Upper lobe of right lung (tissue), 1 donor: ENCODE measurements around the gene BAG5. TPM values are rescaled to one million over a fixed set of nuclear protein-coding genes. Genes with fewer than 3 reads are reported as not detected.

Experiments
- ATAC-seq: fragments of 200-7000 bp; cut with Tn5 transposase; one replicate; pipeline ENCODE4 v1.9.1; 2020; ENCODE audit warnings: mild to moderate bottlenecking, moderate library complexity
- DNase-seq: peaks from one replicate; pipeline ENCODE4 v3.0.0-alpha.2; 2020
- H3K27ac ChIP-seq: fragments of 200-600 bp; one replicate; pipeline ENCODE4 v1.8.0; 2022
- H3K27me3 ChIP-seq: fragments of 200-600 bp; one replicate; pipeline ENCODE4 v1.8.0; 2022; ENCODE audit warnings: mild to moderate bottlenecking
- H3K36me3 ChIP-seq: fragments of 200-600 bp; one replicate; pipeline ENCODE4 v1.8.0; 2022
- H3K4me1 ChIP-seq: fragments of 200-600 bp; one replicate; pipeline ENCODE4 v1.8.0; 2022
- H3K4me3 ChIP-seq: fragments of 200-600 bp; one replicate; pipeline ENCODE4 v1.8.0; 2022; ENCODE audit warnings: mild to moderate bottlenecking
- H3K9me3 ChIP-seq: fragments of 200-600 bp; one replicate; pipeline ENCODE4 v1.8.0; 2022
- CTCF ChIP-seq: fragments of 200-600 bp; IDR thresholded peaks from one replicate; pipeline ENCODE4 v1.8.0; 2022; ENCODE audit warnings: antibody characterized with exemption
- intact Hi-C: fragments of 100-400 bp; cut with DNase I; formaldehyde crosslinking; loops from one replicate; pipeline ENCODE4 v1.11.0; 2022
- total RNA-seq: library from RNA; stranded (reverse); fragmentation: NEBNext Ultra II Directional; extraction: Animal tissue kit (Norgen Biotek cat#: 25700); gene quantifications from one replicate; pipeline ENCODE4 v1.2.1, GENCODE V29; 2021
- donor health status: DM: no; HTN: yes; CAD: no; lungs with severe emphysema.

BAG5 gene
- total RNA-seq, 1 donor from 2014 or later = 33.0 TPM

- DNase-seq (peak; percentile 94), ATAC-seq (peak; percentile 80)
- Histone ChIP-seq H3K9me3 (no peaks in the 10 kb centered on the region), H3K36me3 (no peaks in the 10 kb centered on the region), H3K27me3 (no peaks in the 10 kb centered on the region), H3K4me1 (peaks cover 51% of the 10 kb centered on the region), H3K27ac (peak overlapping the region; percentile 84), H3K4me3 (peak overlapping the region; percentile 69)
- peak; percentile 64 for TF ChIP-seq CTCF
- intact Hi-C loops = no loop called here
These were observed 41.6 kb downstream of the BAG5 start for GRCh38 chr14:103520657-103521437.

DNA sequence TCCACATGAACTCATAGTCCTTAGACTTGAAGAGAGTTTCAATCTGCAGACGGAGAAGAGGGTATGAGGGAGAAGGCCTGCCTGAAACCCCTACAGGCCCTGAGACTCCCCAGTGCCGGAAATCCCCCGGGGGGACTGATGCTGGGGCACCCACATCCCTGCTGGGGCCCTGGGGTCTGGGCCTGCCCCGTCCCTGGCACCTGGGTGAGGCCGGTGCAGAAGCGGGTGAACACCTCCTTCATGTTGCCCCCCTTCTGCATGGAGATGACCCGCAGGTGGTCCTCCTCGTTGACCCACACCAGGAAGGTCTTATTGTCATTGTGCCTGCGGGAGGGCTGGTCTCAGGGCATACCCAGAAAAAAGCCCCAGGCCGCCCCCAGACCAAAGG, 42.2 kb downstream of the BAG5 start:
- no peak for TF ChIP-seq CTCF
- Histone ChIP-seq H3K4me3 (peak overlapping the region; percentile 69), H3K36me3 (no peaks in the 10 kb centered on the region), H3K27ac (peak overlapping the region; percentile 84), H3K4me1 (peaks cover 51% of the 10 kb centered on the region), H3K9me3 (no peaks in the 10 kb centered on the region), H3K27me3 (no peaks in the 10 kb centered on the region)
- ATAC-seq (no peak), DNase-seq (no peak)
- intact Hi-C loops = no loop called here

DNA sequence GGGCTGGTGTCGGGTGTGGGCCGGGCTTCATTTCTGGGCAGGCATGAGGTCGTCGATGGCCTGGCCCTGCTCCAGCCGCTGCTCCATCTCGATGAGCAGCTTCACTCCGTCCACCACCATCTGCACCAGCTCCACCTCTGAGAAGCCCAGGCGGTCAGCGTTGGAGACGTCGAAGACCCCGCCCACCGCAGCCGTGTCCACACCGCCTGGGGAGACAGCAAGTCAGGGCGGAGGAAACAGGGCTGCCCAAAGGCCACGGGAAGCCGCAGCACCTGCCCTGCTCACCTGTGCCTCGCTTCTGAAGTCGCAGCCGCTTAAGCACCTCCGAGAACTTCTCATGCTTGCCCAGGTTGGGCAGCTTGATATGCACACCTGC, 42.6 kb downstream of the BAG5 start:
- intact Hi-C loops = no loop called here
- ATAC-seq = no peak
- peak; percentile 71 for DNase-seq
- peak overlapping the region; percentile 24 for H3K27ac ChIP-seq
- no peaks in the 10 kb centered on the region for H3K9me3 ChIP-seq
- no peaks in the 10 kb centered on the region for H3K27me3 ChIP-seq
- H3K4me1 ChIP-seq = peaks cover 51% of the 10 kb centered on the region
- no peak overlapping the region for H3K4me3 ChIP-seq
- TF ChIP-seq CTCF = no peak
- no peaks in the 10 kb centered on the region for H3K36me3 ChIP-seq

DNA sequence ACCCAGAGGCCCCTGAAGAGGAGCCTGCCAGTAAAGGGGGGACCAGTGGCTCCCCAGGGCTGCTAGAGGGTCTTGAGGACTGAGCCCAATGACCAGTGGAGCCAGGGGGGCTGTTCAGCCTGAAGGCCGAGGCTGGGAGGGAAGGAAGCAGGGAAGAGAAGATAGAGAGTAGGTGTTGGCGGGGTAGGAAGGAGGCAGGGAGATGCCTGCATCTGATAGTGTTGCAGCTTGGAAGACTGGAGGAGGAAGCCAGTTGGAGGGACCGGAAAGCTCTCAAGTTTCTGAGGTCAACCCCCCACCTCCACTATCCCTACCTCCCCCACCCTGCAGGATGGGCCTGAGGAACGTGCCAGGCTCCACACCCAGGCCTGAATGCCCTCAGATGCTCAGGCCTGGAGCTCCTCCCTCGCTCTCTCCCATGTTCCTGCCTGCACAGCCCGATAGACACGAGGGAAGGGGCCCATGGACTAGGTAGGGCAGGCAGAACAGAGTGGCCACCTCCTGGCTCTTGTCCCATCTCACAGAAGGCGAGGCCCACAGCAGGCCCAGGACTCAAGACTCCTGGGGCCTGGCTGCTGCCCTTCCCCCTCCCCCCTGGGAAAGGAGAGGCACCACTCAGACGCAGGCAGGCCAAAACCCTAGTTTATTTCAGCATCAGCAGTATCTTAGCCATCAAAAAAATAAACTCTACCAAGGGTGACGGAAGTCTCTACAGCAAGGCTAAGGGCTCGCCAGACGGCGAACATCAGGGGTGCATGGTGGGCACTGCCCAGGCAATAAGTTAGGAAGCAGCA, 43.2 kb downstream of the BAG5 start:
- no peak for TF ChIP-seq CTCF
- no peaks in the 10 kb centered on the region for H3K27me3 ChIP-seq
- DNase-seq (peak; percentile 64), ATAC-seq (no peak)
- H3K9me3 ChIP-seq = no peaks in the 10 kb centered on the region
- no peaks in the 10 kb centered on the region for H3K36me3 ChIP-seq
- H3K4me1 ChIP-seq = peaks cover 47% of the 10 kb centered on the region
- H3K27ac ChIP-seq = peak overlapping the region; percentile 24
- no peak overlapping the region for H3K4me3 ChIP-seq
- intact Hi-C loops = no loop called here

- Histone ChIP-seq H3K4me3 (no peak overlapping the region), H3K36me3 (no peaks in the 10 kb centered on the region), H3K9me3 (no peaks in the 10 kb centered on the region), H3K27me3 (no peaks in the 10 kb centered on the region), H3K27ac (peak overlapping the region; percentile 24), H3K4me1 (peaks cover 54% of the 10 kb centered on the region)
- TF ChIP-seq CTCF = peak; percentile 86
- intact Hi-C loops = no loop called here
- ATAC-seq (peak; percentile 48), DNase-seq (peak; percentile 87)
These were observed 43.9 kb downstream of the BAG5 start for GRCh38 chr14:103518422-103519042.
